Fibroblast of villous mesenchyme (primary cell): ENCODE data around the gene NRG4. TPM values are rescaled to one million over a fixed set of nuclear protein-coding genes. Genes with fewer than 3 reads are reported as not detected.

Experiments
- DNase-seq: peaks from one replicate; pipeline ENCODE4 v3.0.0-alpha.2; 2010; ENCODE audit warnings: low read depth
- H3K4me3 ChIP-seq: 2 replicates; pipeline ENCODE4 v1.5.1; 2011; ENCODE audit warnings: low read depth, mild to moderate bottlenecking, low read length
- CTCF ChIP-seq: IDR thresholded peaks from 2 replicates; pipeline ENCODE4 v1.5.1; 2012; ENCODE audit warnings: low read depth, mild to moderate bottlenecking, low read length; ENCODE audit not compliant: insufficient read depth
- total RNA-seq: library from RNA; depleted of rRNA; stranded (reverse); fragments of >200 nt; gene quantifications from 2 replicates; pipeline ENCODE4 v1.2.3, GENCODE V29; 2012

NRG4 gene
- under 0.01 TPM in 2 replicates for total RNA-seq

- no peak for TF ChIP-seq CTCF
- peak; percentile 28 for DNase-seq
- H3K4me3 ChIP-seq: peak within 1 kb of the TSS; percentile 2
Measured at GRCh38 chr15:76011627-76012551, at the start of gene NRG4. Gene NRG4 (minus strand): TSS chr15:76012424. CDS start chr15:76011230, 1,194 bp downstream.

- no peak for TF ChIP-seq CTCF
- no peak for DNase-seq
- no peak overlapping the region for H3K4me3 ChIP-seq
Measured at GRCh38 chr15:76061700-76062099, 49.5 kb upstream of the NRG4 start.

- H3K4me3 ChIP-seq: peak overlapping the region; percentile 49
- DNase-seq: no peak
- TF ChIP-seq CTCF: no peak
Measured at GRCh38 chr15:76060118-76060989, 48.1 kb upstream of the NRG4 start.

GRCh38 chr15:76059320-76060117 lies 47.3 kb upstream of the NRG4 start, which contains the start of gene TMEM266:
Gene TMEM266 (plus strand): TSS chr15:76059985. CDS start chr15:76134264, 74,279 bp downstream.
- no peak for TF ChIP-seq CTCF
- peak within 1 kb of the TSS; percentile 63 for H3K4me3 ChIP-seq
- peak; percentile 13 for DNase-seq

GRCh38 chr15:76058714-76059319 lies 46.6 kb upstream of the NRG4 start:
- peak overlapping the region; percentile 63 for H3K4me3 ChIP-seq
- TF ChIP-seq CTCF: peak; percentile 2
- peak; percentile 8 for DNase-seq
